GM19468 (cell line): ENCODE data around the gene CRYGN.

ENCODE experiments used
- ATAC-seq: cut with Tn5 transposase; IDR thresholded peaks from one replicate; pipeline ENCODE4 v1.9.1; 2021; ENCODE audit warnings: mild to moderate bottlenecking, moderate library complexity, moderate number of reproducible peaks; ENCODE audit not compliant: unreplicated experiment; ENCODE audit errors: extremely low read depth

Gene CRYGN

GRCh38 chr7:151396328-151396970 lies 43.5 kb downstream of the CRYGN start:
- no peak for ATAC-seq

GRCh38 chr7:151395036-151395367 lies 44.9 kb downstream of the CRYGN start:
- ATAC-seq = no peak

- no peak for ATAC-seq
These were observed 45.6 kb downstream of the CRYGN start for GRCh38 chr7:151394076-151395035.

GRCh38 chr7:151393031-151393977 lies 46.6 kb downstream of the CRYGN start:
- no peak for ATAC-seq

- no peak for ATAC-seq
These were observed 47.5 kb downstream of the CRYGN start for GRCh38 chr7:151392426-151392825.

- no peak for ATAC-seq
These were observed 47.9 kb downstream of the CRYGN start for GRCh38 chr7:151392002-151392401.

- ATAC-seq = no peak
These were observed 48.6 kb downstream of the CRYGN start for GRCh38 chr7:151391358-151391730.

GRCh38 chr7:151390598-151391357 lies 49.2 kb downstream of the CRYGN start:
- ATAC-seq = no peak

GRCh38 chr7:151389768-151390597 lies 50.0 kb downstream of the CRYGN start:
- ATAC-seq = no peak

GRCh38 chr7:151389096-151389767 lies 50.7 kb downstream of the CRYGN start:
- no peak for ATAC-seq

- ATAC-seq = no peak
These were observed 51.5 kb downstream of the CRYGN start for GRCh38 chr7:151388430-151388829.

- no peak for ATAC-seq
These were observed 52.0 kb downstream of the CRYGN start for GRCh38 chr7:151388007-151388297.

- no peak for ATAC-seq
These were observed 52.6 kb downstream of the CRYGN start for GRCh38 chr7:151387161-151388006.

- no peak for ATAC-seq
These were observed 53.4 kb downstream of the CRYGN start for GRCh38 chr7:151386301-151387160.

GRCh38 chr7:151385626-151386300 lies 54.2 kb downstream of the CRYGN start:
- no peak for ATAC-seq
